ENCODE results near the gene GPATCH3.
"Not testable (repeated sequence)": the region's sequence is repeated elsewhere in the genome, so short reads cannot be mapped to it uniquely, and the experiment has no call there.

GPATCH3 gene

DNA sequence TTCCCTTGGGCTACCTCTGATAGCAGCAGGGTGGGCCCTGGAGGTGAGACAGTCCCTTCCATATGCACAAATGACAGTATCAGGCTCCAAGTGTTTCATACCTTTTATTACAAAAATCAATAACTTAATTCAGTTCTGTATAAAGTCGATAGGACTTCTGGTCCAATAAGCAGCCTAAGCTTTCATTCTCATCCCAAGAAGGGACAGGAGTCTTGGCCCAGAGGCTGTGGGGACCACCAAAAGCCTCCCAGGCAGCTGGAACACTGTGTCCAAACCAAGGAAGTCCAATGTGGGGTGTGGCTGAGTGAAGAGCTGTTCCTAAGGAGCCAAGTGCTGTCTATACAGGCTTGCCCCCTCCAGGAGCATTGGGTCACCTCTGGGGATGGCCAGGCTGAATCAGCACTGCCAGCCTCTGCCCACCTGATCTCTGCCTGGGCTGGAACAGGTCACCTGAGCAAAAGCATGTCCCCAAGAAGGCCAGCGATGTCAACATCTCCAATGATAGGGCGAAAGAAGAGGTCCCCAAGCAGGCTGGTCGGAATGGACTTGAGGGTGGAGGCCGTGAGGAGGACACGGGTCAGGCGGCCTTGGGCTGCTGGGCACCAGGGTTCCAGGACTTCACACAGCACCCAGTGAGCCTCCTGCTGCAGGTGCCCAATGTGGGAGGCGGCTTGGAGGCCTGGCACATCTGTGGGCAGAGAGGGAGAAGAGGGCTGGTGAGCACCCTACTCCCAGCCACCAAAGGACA is 11.3 kb upstream of the GPATCH3 start:
- no peak for DNase-seq

GRCh38 chr1:26910343-26911160 is 10.3 kb upstream of the GPATCH3 start:
- DNase-seq: no peak

- no peak for DNase-seq
Observed at GRCh38 chr1:26909951-26910342, 9.7 kb upstream of the GPATCH3 start.

- DNase-seq: no peak
Observed at GRCh38 chr1:26907071-26907917, 7.0 kb upstream of the GPATCH3 start.

DNA sequence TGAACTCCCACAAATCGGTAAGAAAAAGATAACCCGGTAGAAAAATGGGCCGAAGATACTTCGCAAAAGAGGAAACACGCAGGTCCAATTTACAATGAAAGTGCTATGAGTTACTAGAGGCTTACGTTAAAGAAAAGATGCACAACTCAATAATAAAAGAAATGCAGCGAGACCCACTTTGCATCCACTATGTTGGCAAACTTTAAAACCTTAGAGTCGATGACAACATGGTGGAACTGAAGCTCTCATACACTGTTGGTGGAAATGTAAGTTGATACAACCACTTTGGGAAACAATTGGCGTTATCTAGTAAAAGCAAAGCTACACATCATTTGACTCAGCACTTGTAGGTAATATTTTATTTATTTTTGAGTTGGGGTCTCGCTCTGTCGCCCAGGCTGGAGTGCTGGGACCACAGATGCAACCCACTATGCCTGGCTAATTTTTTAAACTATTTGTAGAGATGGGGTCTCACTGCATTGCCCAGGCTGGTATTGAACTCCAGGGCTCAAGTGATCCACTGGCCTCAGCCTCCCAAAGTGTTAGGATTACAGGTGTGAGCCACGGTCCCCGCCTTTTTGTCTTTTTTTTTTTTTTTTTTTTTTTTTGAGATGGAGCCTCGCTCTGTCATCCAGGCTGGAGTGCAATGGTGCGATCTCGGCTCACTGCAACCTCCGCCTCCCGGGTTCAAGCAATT is 696 bp upstream of the GPATCH3 start:
- DNase-seq: no peak

DNA sequence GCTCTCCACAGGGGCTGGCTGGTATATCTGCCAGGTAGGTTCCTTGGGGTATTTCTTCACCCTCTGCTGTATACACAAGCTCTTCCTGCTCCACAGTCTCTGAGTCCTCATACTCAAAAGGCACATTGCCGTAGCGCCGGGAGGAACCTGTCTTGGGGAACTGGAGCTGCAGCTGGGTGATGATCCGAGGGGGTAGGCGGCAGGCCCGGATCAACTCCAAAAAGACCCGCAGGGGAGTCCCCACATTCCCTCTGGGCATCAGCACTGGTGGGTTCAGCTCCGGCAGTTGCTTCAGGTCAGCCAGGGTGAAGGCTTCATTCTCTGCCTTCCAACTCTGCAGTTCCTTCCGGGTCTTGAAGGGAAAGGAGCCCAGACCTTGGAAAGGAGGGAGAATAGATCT is 2.9 kb downstream of the GPATCH3 start:
- DNase-seq: no peak

- no peak for DNase-seq
Observed at GRCh38 chr1:26894263-26894662, 6.0 kb downstream of the GPATCH3 start.

- no peak for DNase-seq
Observed at GRCh38 chr1:26890467-26890796, 9.8 kb downstream of the GPATCH3 start.

GRCh38 chr1:26889551-26890466 is 10.5 kb downstream of the GPATCH3 start, which contains the start of gene GPN2:
TSS of gene GPN2 (minus strand) at chr1:26890283. CDS start at chr1:26890096, 187 bp downstream.
- peak; percentile 79 for DNase-seq

DNA sequence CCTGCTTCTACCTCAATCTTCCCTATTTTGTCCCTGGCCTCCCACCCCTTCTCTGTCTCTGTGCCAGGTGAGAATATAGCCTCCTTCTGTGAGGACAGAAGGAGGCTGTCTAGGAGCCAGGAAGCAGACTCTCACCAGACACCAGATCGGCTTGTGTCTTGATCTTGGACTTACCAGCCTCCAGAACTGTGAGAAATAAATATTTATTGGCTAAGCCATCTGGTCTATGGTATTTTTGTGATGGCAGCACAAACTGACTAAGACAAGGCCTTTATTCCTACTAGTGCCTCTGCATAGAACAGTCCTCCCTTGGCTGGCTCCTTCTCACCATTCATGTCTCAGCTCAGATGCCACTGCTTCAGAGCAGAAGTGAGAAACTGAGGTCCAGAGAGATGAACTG is 12.0 kb downstream of the GPATCH3 start:
- no peak for DNase-seq

GRCh38 chr1:26887125-26887524 is 13.1 kb downstream of the GPATCH3 start:
- DNase-seq: peak; percentile 35

DNA sequence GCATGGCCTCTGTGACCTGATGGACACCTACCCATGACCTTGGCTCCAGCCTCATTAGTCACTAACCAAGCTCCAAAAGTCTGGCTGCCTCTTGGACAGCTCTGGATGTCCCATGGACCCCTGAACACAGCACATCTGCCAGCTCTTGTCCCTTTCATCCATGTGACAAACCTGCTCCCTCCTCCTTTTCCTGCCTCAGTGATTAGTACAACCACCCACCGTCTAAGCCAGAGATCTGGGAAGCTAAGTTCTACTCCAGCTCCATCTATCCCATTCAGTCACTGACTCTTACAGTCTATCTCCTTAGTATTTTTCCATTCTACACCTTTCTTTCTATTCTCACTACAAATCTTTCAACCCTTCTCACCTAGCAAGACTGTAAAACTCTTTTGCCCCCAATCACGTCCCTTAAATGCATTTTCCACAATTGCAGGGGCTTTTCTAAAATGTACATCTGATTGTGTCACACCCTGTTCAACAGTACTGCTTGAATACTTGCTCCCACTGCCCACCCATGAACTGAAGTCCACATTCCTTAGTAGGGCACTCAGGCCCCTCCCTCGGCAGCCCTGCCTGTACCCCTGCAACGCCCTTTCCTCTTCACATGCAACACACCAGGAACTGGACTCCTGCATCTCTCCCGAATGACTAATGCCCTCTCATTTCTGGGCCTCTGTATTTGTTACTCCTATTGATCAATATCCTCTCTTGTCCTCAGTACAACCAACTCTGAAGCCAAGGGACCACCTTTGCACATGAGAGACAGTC is 17.4 kb downstream of the GPATCH3 start:
- DNase-seq: no peak

GRCh38 chr1:26881611-26882010 is 18.7 kb downstream of the GPATCH3 start:
- not testable (repeated sequence) for DNase-seq

DNA sequence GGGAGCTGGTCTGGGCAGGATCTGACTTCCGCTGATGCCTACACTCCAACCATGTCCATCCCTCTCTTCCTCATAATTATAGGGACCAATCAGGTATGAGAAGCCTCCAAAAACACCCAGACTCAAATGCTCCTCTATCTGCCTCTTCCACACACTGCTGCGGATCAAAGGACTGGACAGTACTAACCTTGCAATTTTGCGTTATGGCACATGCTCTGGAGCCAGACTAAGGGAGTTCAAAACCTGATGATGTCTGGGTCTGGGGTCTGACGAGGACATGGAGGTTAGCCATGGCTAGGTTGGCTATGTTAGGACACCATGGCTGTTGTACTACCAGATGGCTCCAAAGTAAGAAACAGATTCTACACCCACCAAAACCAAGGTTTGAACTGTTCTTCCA is 20.5 kb downstream of the GPATCH3 start:
- DNase-seq: no peak

DNA sequence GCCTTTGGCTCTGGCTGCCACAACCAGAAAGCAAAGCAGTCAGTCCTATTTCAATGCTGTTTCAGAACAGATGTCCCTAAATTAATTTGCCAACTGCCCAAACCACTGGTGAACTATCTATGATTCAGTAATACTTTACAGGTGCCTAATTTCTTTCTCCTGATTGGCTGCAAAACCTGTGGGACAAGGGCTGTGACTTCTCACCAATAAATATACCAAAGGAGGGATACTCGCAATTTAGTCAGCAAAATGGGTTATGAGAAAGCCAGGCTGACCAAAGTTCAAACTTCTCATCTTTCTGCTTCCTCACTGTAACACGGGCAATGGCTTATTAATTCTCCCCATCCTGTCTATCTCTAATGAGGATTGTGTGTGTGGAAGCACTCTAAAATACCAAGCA is 22.9 kb downstream of the GPATCH3 start:
- no peak for DNase-seq

- DNase-seq: no peak
Observed at GRCh38 chr1:26874896-26875295, 25.4 kb downstream of the GPATCH3 start.

GRCh38 chr1:26873097-26873496 is 27.2 kb downstream of the GPATCH3 start:
- DNase-seq: not testable (repeated sequence)

GRCh38 chr1:26864610-26865480 is 35.4 kb downstream of the GPATCH3 start:
- DNase-seq: peak; percentile 96

DNA sequence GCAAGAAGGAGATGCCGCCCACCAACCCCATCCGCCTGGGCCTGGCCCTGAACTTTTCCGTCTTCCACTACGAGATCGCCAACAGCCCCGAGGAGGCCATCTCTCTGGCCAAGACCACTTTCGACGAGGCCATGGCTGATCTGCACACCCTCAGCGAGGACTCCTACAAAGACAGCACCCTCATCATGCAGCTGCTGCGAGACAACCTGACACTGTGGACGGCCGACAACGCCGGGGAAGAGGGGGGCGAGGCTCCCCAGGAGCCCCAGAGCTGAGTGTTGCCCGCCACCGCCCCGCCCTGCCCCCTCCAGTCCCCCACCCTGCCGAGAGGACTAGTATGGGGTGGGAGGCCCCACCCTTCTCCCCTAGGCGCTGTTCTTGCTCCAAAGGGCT is 36.6 kb downstream of the GPATCH3 start:
- no peak for DNase-seq
